HL-60 (cell line): Measurements from ENCODE around the gene RPL10.
A peak's percentile ranks its signal among the peaks of the same experiment; 100 is the strongest.

Experiments
- DNase-seq, 2 experiments: peaks; one replicate each; pipeline ENCODE4 v3.0.0-alpha.2; 2010 to 2020; ENCODE audit warnings: low read depth in 1 of 2, low spot score in 1 of 2
- H3K27ac ChIP-seq: fragments of 250-450 bp; sonication (Bioruptor Pico); replicated peaks from 2 replicates; pipeline ENCODE4 v1.5.1; 2020; ENCODE audit warnings: mild to moderate bottlenecking, moderate library complexity
- H3K27me3 ChIP-seq: fragments of 250-450 bp; sonication (Bioruptor Pico); 2 replicates; pipeline ENCODE4 v1.5.1; 2021; ENCODE audit warnings: mild to moderate bottlenecking, moderate library complexity; ENCODE audit not compliant: insufficient read depth, poor library complexity, severe bottlenecking
- H3K4me3 ChIP-seq: replicated peaks from 2 replicates; pipeline ENCODE4 v1.5.1; 2011; ENCODE audit warnings: mild to moderate bottlenecking, control low read depth, low read length; ENCODE audit not compliant: insufficient read depth
- GABPA ChIP-seq: IDR thresholded peaks from 2 replicates; pipeline ENCODE4 v1.6.1; 2012; ENCODE audit warnings: low read depth
- POLR2AphosphoS5 ChIP-seq: IDR thresholded peaks from 2 replicates; pipeline ENCODE4 v1.6.1; 2012; ENCODE audit warnings: low read depth
- SPI1 ChIP-seq: IDR thresholded peaks from 2 replicates; pipeline ENCODE4 v1.6.1; 2012; ENCODE audit warnings: low read depth, mild to moderate bottlenecking, borderline replicate concordance
- TF ChIP-seq, protein P1 (sequence below): IDR thresholded peaks from 2 replicates; pipeline ENCODE4 v1.6.1; 2012; ENCODE audit warnings: low read depth; ENCODE audit not compliant: insufficient replicate concordance
- TF ChIP-seq, protein P2 (sequence below): IDR thresholded peaks from one replicate; pipeline ENCODE4 v1.5.1; 2011; ENCODE audit warnings: low read length, control low read depth, inconsistent platforms; ENCODE audit not compliant: insufficient read depth

The RPL10 gene

DNA sequence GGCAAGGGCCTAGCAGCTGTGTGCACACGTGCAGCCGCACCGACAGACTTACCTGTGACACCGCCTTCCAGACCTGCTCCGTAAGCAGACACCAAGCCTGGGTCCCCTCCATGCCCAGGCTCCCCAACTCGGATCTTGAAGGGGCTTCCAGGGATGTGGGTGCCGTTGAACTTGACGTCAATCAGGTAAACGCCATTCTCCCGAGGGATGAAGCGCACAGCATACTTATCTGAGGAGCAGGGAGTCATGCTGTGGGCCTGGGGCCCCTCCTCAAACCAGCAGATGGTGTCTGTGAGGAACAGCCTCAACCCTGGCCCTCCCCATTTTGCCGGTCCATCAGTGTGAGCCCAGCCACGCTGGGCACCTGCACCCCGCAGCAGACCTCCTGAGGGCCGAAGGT, 48.2 kb upstream of the RPL10 start:
- no peak overlapping the region for H3K27ac ChIP-seq
- no peak for TF ChIP-seq POLR2AphosphoS5
- TF ChIP-seq SPI1, result no peak
- TF ChIP-seq, protein P1, sequence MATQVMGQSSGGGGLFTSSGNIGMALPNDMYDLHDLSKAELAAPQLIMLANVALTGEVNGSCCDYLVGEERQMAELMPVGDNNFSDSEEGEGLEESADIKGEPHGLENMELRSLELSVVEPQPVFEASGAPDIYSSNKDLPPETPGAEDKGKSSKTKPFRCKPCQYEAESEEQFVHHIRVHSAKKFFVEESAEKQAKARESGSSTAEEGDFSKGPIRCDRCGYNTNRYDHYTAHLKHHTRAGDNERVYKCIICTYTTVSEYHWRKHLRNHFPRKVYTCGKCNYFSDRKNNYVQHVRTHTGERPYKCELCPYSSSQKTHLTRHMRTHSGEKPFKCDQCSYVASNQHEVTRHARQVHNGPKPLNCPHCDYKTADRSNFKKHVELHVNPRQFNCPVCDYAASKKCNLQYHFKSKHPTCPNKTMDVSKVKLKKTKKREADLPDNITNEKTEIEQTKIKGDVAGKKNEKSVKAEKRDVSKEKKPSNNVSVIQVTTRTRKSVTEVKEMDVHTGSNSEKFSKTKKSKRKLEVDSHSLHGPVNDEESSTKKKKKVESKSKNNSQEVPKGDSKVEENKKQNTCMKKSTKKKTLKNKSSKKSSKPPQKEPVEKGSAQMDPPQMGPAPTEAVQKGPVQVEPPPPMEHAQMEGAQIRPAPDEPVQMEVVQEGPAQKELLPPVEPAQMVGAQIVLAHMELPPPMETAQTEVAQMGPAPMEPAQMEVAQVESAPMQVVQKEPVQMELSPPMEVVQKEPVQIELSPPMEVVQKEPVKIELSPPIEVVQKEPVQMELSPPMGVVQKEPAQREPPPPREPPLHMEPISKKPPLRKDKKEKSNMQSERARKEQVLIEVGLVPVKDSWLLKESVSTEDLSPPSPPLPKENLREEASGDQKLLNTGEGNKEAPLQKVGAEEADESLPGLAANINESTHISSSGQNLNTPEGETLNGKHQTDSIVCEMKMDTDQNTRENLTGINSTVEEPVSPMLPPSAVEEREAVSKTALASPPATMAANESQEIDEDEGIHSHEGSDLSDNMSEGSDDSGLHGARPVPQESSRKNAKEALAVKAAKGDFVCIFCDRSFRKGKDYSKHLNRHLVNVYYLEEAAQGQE, result no peak
- TF ChIP-seq, protein P2, sequence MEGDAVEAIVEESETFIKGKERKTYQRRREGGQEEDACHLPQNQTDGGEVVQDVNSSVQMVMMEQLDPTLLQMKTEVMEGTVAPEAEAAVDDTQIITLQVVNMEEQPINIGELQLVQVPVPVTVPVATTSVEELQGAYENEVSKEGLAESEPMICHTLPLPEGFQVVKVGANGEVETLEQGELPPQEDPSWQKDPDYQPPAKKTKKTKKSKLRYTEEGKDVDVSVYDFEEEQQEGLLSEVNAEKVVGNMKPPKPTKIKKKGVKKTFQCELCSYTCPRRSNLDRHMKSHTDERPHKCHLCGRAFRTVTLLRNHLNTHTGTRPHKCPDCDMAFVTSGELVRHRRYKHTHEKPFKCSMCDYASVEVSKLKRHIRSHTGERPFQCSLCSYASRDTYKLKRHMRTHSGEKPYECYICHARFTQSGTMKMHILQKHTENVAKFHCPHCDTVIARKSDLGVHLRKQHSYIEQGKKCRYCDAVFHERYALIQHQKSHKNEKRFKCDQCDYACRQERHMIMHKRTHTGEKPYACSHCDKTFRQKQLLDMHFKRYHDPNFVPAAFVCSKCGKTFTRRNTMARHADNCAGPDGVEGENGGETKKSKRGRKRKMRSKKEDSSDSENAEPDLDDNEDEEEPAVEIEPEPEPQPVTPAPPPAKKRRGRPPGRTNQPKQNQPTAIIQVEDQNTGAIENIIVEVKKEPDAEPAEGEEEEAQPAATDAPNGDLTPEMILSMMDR, result no peak
- TF ChIP-seq GABPA, result no peak
- DNase-seq, result peak in 1 of 2 experiments; percentile 13
- no peaks in the 10 kb centered on the region for H3K27me3 ChIP-seq
- no peak overlapping the region for H3K4me3 ChIP-seq

DNA sequence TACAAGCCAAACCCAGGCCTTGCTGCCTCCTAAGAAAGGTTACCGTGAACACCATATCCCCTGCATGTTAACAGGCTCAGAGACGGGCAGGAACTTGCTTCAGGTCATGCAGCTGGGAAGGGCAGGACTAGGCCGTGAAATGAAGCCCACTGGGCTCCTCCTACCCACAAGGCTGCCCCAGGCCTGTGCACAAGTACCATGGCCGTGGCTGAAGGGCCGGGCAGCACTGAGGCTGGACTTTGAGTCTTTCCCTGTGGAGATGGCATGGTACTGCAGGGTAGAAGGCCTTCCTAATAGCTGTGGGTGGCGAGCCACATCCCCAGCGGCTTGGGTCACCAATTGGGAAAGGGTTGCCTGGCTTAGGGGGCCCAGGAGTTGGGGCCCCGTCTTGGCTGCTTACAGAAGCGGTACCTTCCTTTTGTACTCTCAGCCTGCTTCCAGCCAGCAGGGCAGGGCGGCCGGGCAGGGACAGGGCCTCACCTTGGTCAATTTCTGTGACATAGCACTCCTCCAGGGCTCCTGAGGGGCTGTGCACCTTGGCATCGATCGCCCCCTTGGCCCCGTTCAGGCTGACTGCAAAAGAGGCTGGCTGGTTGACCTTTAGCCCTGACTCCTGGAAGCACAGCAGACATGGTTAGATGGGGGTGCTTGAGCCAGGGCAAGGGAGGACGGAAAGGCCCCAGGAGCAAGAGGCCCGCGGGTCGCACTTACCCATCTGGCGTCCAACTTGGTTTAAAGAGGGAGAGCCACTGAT, 47.6 kb upstream of the RPL10 start:
- Histone ChIP-seq H3K4me3 (no peak overlapping the region), H3K27ac (no peak overlapping the region), H3K27me3 (no peaks in the 10 kb centered on the region)
- TF ChIP-seq GABPA, result no peak
- TF ChIP-seq POLR2AphosphoS5, result peak; percentile 15; the same call in 1 of the 2 replicates
- peak in 1 of 2 experiments; percentile 18 for DNase-seq

DNA sequence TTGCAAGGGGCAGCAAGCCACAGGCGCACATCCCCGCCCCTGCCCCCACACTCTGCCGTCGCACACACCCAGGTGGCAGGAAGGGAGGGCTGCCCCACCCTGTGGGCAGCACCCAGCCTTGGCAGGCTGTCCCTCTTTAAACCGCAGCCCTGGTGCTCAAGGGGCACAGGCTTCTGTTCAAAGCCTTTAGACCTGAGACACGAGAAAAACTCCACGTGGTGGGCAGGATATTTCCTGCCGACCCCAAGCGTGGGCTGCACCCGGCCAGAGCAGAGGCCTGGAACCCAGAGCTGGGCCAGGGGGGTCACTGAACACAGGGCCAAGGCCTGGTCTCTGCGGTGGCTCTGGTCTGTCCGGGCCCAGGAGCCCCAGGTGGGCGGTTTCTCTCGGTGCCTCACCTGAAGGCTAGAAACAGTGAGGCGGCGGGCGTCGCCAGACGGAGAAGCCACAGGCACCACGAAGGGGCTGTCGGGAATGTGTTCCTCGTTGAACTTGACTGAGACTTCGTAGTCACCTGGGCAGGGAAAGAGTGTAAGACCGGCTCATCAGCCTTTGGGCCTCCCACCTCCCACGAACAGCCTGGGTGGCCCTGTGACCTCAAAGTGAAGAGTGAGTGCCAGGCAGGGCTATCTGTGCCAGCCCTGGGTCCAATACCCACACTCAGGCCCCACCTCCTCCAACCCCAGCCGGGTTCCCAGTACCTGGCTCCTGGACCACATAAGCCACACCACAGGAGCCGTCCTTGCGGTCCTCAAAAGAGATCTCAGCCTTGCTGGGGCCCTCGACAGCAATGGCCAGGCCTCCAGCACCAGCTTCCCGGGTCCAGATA, 46.8 kb upstream of the RPL10 start:
- H3K27ac ChIP-seq, result no peak overlapping the region
- TF ChIP-seq GABPA (no peak), POLR2AphosphoS5 (no peak), SPI1 (no peak)
- TF ChIP-seq, protein P1, result no peak
- TF ChIP-seq, protein P2, result no peak
- no peaks in the 10 kb centered on the region for H3K27me3 ChIP-seq
- peak in 1 of 2 experiments; percentile 24 for DNase-seq
- no peak overlapping the region for H3K4me3 ChIP-seq

DNA sequence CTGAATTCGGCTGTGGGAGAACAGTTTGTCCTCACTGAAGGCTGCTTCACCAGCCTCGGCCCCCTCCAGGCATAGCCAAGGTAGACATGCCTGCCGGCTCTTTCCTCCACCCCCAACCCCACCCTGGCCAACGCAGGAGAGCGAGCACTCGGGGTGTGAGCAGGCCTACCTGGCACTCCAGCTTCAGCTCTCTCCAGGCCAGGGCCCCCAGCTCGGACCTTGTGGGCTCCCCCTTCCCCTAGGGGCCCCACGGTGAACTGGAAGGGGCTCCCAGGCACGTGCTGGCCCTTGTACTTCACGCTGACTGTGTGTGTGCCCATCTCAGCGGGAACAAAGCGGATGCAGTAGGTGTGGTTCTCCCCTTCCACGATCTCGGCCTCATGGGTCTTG, 46.2 kb upstream of the RPL10 start:
- TF ChIP-seq, protein P1, result no peak
- no peak for TF ChIP-seq GABPA
- TF ChIP-seq, protein P2, result no peak
- TF ChIP-seq POLR2AphosphoS5, result no peak
- no peak for TF ChIP-seq SPI1
- DNase-seq, result no peak
- no peak overlapping the region for H3K27ac ChIP-seq
- no peaks in the 10 kb centered on the region for H3K27me3 ChIP-seq
- H3K4me3 ChIP-seq, result no peak overlapping the region
